Limb (tissue), 2 donors: ENCODE results near the gene CENPC.
"Not testable (repeated sequence)": the region's sequence is repeated elsewhere in the genome, so short reads cannot be mapped to it uniquely, and the experiment has no call there.

Source experiments
- DNase-seq, 2 donors: peaks; one replicate each; pipeline ENCODE4 v3.0.0-alpha.2; 2016; ENCODE audit errors: extremely low spot score in 2 of 2

CENPC gene

GRCh38 chr4:67552146-67552792 is 7.0 kb upstream of the CENPC start:
- not testable (repeated sequence) for DNase-seq

DNA sequence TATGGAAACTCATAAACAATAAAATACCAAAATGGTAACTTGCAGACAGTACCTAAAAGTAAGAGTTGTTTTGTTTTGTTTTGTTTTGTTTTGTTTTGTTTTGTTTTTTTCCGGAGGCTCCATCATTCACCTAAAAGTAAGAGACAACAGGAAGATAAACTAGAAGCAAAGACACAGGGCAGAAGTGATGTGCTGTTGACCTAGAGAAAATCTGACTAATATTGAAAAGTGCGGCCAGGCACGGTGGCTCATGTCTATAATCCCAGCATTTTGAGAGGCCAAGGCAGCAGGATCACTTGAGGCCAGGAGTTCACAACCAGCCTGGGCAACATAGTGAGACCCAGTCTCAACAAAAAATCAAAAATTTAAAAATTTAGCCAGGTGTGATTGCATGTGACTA is 5.6 kb upstream of the CENPC start:
- DNase-seq: no peak

- DNase-seq: no peak
These were observed 5.1 kb upstream of the CENPC start for GRCh38 chr4:67550451-67550850.

GRCh38 chr4:67549123-67549522 is 3.8 kb upstream of the CENPC start:
- DNase-seq: peak in 1 of 2 donors; percentile 13

DNA sequence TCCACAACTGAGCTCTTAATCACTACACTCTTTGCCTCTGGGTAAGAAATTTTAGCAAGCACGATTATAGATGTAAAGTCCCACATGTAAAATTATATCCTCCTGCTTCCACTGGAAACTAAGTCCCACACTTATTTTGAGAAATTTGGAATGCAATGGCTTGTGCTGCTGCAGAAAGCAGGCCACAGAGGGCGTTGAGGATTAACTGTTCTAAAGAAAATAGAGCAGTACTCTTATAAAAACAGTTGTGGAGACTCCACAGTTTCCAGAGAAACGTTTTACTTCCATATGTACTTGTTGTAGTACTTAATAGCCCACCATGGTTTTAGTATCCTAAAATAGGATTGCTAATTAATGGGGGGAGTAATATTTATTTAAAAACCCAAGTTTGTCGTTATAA is 1.7 kb upstream of the CENPC start:
- DNase-seq: no peak

DNA sequence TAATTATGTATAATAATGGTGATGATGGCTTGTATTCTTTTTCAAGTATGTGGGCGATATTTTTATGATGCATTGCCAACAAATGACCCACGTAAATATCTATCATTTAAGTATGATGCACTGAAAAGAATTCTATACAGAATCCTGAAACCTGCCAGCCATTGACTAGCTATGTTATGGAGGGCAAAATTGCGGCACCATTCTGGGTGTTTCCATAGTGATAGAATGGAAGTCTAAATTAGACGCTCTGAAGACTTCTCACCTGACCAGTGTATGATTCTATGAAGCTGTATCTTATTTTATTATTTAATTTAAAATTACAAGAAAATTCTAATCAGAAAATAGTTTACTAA is 677 bp upstream of the CENPC start:
- DNase-seq: no peak

- no peak for DNase-seq
These were observed 3.2 kb downstream of the CENPC start for GRCh38 chr4:67542076-67542475.

GRCh38 chr4:67539830-67540229 is 5.5 kb downstream of the CENPC start:
- DNase-seq: no peak

DNA sequence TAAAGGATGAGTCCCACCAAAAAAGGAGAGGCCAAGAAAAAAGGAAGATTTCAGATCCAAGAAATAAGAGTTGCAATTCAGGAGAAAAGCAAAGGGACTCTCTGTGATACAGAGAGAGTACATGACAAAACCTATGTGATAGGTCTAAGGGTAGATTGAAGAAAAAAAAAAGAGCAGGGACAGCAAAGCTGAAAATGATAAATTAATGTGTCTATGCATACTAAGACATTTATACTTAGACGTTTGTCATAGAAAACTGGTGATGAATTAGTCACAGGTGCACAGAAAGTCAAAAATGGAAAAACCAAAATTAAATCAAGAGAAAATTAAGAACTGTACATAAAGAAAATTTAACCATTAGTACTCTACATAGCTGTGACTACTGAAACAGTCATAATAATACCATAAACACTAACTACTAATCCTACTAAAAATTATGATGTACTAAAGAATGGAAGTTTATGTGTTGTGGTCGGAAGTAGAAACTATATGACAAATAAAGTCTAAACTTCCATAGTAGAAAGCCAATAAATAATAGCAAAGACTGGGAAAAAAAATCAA is 9.9 kb downstream of the CENPC start:
- DNase-seq: no peak

DNA sequence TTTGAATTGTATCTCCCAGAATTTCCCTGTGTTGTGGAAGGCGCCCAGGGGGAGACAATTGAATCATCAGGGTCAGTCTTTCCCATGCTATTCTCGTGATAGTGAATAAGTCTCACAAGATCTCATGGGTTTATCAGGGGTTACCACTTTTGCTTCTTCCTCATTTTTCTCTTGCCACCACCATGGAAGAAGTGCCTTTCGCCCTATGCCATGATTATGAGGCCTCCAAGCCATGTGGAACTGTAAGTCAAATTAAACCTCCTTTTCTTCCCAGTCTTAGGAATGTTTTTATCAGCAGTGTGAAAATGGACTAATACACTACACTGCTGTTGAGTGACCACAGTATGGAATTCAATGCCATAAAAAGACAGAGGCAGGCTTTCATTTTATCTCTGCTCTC is 12.2 kb downstream of the CENPC start:
- no peak for DNase-seq

DNA sequence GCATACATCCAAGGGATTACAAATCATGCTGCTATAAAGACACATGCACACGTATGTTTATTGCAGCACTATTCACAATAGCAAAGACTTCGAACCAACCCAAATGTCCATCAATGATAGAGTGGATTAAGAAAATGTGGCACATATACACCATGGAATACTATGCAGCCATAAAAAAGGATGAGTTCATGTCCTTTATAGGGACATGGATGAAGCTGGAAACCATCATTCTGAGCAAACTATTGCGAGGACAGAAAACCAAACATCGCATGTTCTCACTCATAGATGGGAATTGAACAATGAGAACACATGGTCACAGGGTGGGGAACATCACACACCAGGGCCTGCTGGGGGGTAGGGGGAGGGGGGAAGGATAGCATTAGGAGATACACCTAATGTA is 12.9 kb downstream of the CENPC start:
- DNase-seq: not testable (repeated sequence)

- peak in 1 of 2 donors; percentile 16 for DNase-seq
These were observed 13.8 kb downstream of the CENPC start for GRCh38 chr4:67531379-67531962.

- DNase-seq: not testable (repeated sequence)
These were observed 21.2 kb downstream of the CENPC start for GRCh38 chr4:67524140-67524539.

DNA sequence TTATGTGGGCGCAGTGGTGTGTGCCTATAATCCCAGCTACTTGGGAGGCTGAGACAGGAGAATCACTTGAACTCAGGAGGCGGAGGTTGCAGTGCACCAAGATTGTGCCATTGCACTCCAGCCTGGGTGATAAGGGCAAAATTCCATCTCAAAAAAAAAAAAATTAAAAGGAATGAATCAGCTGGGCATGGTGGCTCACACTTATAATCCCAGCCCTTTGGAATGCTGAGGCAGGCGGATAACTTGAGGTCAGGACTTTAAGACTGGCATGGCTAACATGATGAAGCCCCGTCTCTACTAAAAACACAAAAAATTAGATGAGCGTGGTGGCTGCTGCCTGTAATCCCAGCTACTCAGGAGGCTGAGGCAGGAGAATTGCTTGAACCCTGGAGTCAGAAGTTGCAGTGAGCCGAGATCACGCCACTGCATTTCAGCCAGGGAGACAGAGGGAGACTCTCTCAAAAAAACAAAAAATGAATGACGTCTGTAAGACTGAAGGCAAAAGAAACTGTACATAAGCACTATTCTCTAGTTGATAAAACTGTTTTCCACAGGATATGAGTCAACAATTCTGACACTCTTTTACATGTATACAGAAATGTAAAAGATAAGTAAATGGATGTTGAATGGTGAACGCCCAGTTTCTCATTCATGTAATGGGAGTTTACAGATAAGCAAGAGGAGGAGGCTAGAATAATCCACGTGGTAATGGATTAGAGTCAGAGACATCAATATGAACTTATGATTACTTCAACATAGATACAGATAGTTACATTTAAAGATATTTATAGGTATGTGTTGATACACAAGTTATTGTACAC is 22.2 kb downstream of the CENPC start:
- no peak for DNase-seq

- no peak for DNase-seq
These were observed 23.1 kb downstream of the CENPC start for GRCh38 chr4:67522230-67522629.

GRCh38 chr4:67521506-67521905 is 23.8 kb downstream of the CENPC start:
- no peak for DNase-seq

DNA sequence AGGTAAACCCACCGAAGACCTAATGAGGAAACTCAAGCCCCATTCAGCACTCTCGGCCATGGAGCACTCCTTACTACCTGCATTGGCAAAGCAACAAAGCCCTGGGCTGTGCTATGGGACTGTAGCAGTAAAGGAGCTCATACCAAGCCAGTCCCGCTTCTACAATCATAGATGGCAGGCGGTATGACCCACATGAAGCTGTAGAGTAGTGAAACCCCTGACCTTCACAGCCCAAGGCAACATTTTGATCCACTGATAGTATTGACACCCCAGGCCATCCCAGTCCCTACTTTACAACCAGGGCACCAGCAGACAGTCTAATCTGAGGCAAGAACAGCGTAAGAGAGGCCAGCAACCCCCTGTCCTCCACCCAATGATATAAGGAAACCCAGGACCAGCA is 25.2 kb downstream of the CENPC start:
- DNase-seq: no peak

GRCh38 chr4:67512501-67512900 is 32.8 kb downstream of the CENPC start:
- no peak for DNase-seq

DNA sequence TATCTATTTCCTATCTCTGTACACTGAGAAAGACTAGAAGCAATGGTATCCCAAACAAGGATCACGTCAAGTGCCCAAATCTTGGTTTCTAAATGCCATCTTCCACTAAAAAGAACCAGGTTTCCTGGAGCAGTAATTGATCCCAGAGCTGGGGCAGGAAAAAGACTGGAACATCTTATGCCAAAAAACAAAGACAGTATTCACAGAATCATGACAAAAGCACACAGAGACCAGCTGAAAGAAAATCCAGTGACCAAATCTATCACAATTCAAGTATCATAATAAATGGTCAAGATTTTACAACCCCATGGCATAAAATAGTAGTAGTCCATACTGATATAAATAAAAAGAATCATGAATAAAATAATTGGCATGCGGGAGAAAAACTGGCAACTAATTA is 44.9 kb downstream of the CENPC start:
- no peak for DNase-seq

GRCh38 chr4:67499799-67500198 is 45.5 kb downstream of the CENPC start:
- no peak for DNase-seq

DNA sequence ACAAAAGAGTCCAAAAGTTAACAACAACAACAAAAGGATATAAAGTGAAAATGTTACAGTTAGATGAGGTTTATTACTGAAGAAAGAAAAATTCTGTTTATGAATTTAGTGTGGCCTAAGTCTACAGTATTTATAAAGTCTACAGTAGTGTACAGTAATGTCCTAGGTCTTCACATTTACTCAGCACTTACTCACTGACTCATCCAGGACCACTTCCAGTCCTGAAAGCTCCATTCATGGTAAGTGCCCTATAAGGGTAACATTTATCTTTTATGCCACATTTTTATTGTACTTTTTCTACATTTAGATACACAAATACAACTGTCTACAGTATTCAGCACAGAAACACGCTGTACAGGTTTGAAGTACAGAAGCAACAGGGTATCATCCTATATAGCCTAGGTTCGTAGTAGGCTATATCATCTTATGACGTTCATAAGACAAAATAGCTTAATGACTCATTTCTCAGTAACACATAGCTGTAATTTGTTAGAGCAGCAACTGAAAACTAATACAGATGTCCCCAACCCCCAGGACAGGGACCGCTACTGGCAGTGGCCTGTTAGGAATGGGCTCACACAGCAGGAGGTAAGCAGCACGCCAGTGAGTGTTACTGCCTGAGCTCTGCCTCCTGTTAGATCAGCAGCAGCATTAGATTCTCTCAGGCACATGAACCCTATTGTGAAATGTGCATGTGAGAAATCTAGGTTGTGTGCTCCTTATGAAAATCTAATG is 61.3 kb downstream of the CENPC start:
- DNase-seq: no peak

DNA sequence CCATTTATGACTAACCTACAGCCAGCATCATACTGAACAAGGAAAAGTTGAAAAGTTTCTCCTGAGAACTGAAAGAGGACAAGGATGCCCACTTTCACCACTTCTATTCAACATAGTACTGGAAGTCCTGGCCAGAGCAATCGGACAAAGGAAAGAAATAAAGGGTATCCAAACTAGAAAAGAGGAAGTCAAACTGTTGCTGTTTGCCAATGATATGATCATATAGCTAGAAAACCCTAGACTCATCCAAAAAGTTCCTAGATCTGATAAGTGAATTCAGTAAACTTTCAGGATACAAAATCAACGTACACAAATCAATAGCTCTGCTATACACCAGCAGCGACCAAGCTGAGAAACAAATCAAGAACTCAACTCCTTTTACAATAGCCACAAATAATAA is 64.5 kb downstream of the CENPC start:
- no peak for DNase-seq
